DOHH2 (cell line): Measurements from ENCODE around the gene WWOX.

Experiments
- EZH2phosphoT487 ChIP-seq: fragments of 200-600 bp; sonication (generic); IDR thresholded peaks from 2 replicates; pipeline ENCODE4 v1.6.1; 2017; ENCODE audit warnings: borderline replicate concordance, mild to moderate bottlenecking, antibody characterized with exemption, low read length, moderate library complexity, mixed read lengths
- TF ChIP-seq, protein P1 (sequence below): fragments of 200-600 bp; sonication (generic); IDR thresholded peaks from one replicate; pipeline ENCODE4 v1.5.1; 2014; ENCODE audit warnings: antibody characterized with exemption, mild to moderate bottlenecking, low read depth, low read length; ENCODE audit not compliant: poor library complexity, severe bottlenecking

DNA sequence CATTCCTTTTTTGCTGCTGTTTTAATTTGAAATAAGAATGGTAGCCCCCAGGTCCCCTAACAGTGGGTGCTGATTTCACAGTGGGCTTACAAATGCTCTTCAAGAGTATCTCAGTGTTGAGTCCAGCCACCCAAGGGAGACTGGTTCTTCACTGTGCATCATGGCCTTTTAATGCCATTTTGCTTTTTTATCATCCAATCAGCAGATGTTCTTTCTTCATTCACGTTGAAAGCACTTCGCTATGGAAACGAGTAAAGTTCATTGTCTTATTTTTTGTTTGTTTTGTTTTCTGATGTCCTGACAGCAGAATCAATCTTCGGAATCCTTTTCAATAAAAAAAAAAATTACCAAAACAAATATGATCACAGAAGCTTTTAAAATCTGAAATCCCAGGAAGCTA, 1072.0 kb downstream of the WWOX start:
- TF ChIP-seq, protein P1, sequence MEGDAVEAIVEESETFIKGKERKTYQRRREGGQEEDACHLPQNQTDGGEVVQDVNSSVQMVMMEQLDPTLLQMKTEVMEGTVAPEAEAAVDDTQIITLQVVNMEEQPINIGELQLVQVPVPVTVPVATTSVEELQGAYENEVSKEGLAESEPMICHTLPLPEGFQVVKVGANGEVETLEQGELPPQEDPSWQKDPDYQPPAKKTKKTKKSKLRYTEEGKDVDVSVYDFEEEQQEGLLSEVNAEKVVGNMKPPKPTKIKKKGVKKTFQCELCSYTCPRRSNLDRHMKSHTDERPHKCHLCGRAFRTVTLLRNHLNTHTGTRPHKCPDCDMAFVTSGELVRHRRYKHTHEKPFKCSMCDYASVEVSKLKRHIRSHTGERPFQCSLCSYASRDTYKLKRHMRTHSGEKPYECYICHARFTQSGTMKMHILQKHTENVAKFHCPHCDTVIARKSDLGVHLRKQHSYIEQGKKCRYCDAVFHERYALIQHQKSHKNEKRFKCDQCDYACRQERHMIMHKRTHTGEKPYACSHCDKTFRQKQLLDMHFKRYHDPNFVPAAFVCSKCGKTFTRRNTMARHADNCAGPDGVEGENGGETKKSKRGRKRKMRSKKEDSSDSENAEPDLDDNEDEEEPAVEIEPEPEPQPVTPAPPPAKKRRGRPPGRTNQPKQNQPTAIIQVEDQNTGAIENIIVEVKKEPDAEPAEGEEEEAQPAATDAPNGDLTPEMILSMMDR = no peak
- no peak for TF ChIP-seq EZH2phosphoT487
